Colonic mucosa (tissue), 4 donors: Measurements from ENCODE around the gene EHBP1. TPM values are rescaled to one million over a fixed set of nuclear protein-coding genes. Genes with fewer than 3 reads are reported as not detected.

Experiments used
- DNase-seq: peaks from one replicate; pipeline ENCODE4 v3.0.0-alpha.2; 2020
- H3K27ac ChIP-seq: fragments of 200-600 bp; one replicate; pipeline ENCODE4 v1.8.0; 2021
- H3K27me3 ChIP-seq: fragments of 200-600 bp; one replicate; pipeline ENCODE4 v1.8.0; 2021
- H3K36me3 ChIP-seq: fragments of 200-600 bp; one replicate; pipeline ENCODE4 v1.8.0; 2021
- H3K4me1 ChIP-seq: fragments of 200-600 bp; one replicate; pipeline ENCODE4 v1.8.0; 2021; ENCODE audit warnings: mild to moderate bottlenecking
- H3K4me3 ChIP-seq: fragments of 200-600 bp; one replicate; pipeline ENCODE4 v1.8.0; 2021
- H3K9ac ChIP-seq, 2 donors: one replicate each; pipeline ENCODE4 v1.7.0; 2013; ENCODE audit warnings: control low read depth in 2 of 2, low read depth in 2 of 2, low read length in 2 of 2
- H3K9me3 ChIP-seq: fragments of 200-600 bp; one replicate; pipeline ENCODE4 v1.8.0; 2021
- intact Hi-C: fragments of 100-400 bp; cut with DNase I; formaldehyde crosslinking; loops from one replicate; pipeline ENCODE4 v1.14.1; 2022
- total RNA-seq, 2 donors: library from RNA; stranded (reverse); fragmentation: NEBNext Ultra II Directional in 1 of 2; extraction: Animal tissue kit (Norgen Biotek cat#: 25700) in 1 of 2; gene quantifications; one replicate each; pipeline ENCODE4 v1.2.1, GENCODE V29; 2021
- TF ChIP-seq, protein P1 (sequence below): fragments of 200-600 bp; IDR thresholded peaks from one replicate; pipeline ENCODE4 v1.8.0; 2022; ENCODE audit warnings: antibody characterized with exemption, mild to moderate bottlenecking
- donor health status: healthy.
- donor health status: DM: no; HTN: no; CAD: no.
- donor health status: DM: no; HTN: no; CAD: no.

The EHBP1 gene
- total RNA-seq, 2 donors from 2014 or later = 23.6 to 32.7 TPM

GRCh38 chr2:63047321-63048279, 342.1 kb downstream of the EHBP1 start:
- Histone ChIP-seq H3K9me3 (no peaks in the 10 kb centered on the region), H3K27me3 (peaks cover 56% of the 10 kb centered on the region), H3K27ac (no peak overlapping the region), H3K4me3 (peak overlapping the region; percentile 3), H3K4me1 (peaks cover 28% of the 10 kb centered on the region), H3K9ac (no peak overlapping the region), H3K36me3 (no peaks in the 10 kb centered on the region)
- TF ChIP-seq, protein P1, sequence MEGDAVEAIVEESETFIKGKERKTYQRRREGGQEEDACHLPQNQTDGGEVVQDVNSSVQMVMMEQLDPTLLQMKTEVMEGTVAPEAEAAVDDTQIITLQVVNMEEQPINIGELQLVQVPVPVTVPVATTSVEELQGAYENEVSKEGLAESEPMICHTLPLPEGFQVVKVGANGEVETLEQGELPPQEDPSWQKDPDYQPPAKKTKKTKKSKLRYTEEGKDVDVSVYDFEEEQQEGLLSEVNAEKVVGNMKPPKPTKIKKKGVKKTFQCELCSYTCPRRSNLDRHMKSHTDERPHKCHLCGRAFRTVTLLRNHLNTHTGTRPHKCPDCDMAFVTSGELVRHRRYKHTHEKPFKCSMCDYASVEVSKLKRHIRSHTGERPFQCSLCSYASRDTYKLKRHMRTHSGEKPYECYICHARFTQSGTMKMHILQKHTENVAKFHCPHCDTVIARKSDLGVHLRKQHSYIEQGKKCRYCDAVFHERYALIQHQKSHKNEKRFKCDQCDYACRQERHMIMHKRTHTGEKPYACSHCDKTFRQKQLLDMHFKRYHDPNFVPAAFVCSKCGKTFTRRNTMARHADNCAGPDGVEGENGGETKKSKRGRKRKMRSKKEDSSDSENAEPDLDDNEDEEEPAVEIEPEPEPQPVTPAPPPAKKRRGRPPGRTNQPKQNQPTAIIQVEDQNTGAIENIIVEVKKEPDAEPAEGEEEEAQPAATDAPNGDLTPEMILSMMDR = no peak
- DNase-seq = peak; percentile 19
- intact Hi-C loops = no loop called here

DNA sequence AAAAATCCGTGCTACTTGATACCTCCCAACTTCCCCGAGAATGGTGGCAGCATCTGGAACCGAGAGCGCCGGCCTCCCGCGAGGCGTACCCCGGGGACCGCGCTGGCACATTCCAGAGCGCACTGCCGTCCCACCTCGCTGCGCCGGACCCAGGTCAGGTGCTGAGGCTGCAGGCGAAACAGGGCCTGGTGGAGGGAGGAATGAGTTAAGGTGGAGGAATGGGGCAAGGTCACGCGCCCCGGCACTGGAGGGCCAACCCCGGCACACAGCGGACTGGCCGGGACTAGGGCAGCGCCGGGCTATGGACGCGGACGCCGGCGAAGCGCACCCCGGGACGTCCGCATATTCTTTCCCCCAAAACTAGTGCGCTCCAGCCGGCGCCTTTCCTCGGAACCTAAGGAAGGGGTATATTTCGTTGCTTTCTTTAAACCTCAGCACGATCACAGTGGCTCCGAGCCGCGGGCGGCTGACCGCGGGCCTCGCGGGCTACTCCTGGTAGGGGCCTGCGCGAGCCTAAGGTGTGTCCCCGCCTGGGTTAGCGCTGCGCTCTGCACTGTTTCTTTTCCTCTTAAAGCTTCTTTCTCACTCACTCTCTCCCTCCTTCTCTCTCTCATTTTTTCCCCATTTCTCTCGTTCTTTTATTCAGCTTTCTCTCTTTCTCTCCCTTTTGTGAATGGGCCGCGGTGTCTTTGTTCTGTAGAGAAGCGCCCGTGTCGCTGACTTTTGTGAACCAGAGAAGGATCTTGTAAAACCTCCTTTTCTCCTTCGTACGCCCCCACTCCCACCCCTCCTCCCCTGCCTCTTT, 343.1 kb downstream of the EHBP1 start:
- Histone ChIP-seq H3K9me3 (no peaks in the 10 kb centered on the region), H3K4me1 (peaks cover 28% of the 10 kb centered on the region), H3K4me3 (no peak overlapping the region), H3K27ac (no peak overlapping the region), H3K36me3 (no peaks in the 10 kb centered on the region), H3K27me3 (peaks cover 66% of the 10 kb centered on the region), H3K9ac (no peak overlapping the region)
- TF ChIP-seq, protein P1 = no peak
- peak; percentile 25 for DNase-seq
- intact Hi-C loops = no loop called here

GRCh38 chr2:63049211-63049969, 343.9 kb downstream of the EHBP1 start:
- DNase-seq = no peak
- no peak overlapping the region for H3K9ac ChIP-seq
- peak overlapping the region; percentile 46 for H3K4me3 ChIP-seq
- H3K9me3 ChIP-seq = no peaks in the 10 kb centered on the region
- no peaks in the 10 kb centered on the region for H3K36me3 ChIP-seq
- TF ChIP-seq, protein P1 = no peak
- peaks cover 28% of the 10 kb centered on the region for H3K4me1 ChIP-seq
- peaks cover 72% of the 10 kb centered on the region for H3K27me3 ChIP-seq
- no peak overlapping the region for H3K27ac ChIP-seq
- intact Hi-C loops = no loop called here

DNA sequence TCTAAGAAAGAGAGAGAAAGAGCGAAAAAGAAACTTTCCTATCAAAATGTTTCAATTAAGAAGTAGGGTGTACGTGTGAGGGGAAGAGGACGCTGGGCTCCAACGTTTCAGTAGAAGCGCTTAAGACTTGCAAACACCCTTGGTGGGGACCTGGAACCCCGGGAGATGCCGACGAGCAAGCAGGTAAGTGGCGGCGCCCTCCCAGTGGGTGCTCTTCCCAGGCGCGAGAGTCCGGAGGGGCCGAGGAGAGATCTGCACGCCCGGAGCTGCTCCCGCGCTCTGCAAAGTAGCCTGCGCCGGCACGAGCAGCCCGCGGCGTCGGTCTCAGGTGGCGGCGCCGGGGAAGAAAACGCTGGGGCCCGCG, 344.4 kb downstream of the EHBP1 start:
- peak overlapping the region; percentile 46 for H3K4me3 ChIP-seq
- intact Hi-C loops = no loop called here
- TF ChIP-seq, protein P1 = no peak
- no peak overlapping the region for H3K9ac ChIP-seq
- peaks cover 28% of the 10 kb centered on the region for H3K4me1 ChIP-seq
- no peaks in the 10 kb centered on the region for H3K36me3 ChIP-seq
- H3K9me3 ChIP-seq = no peaks in the 10 kb centered on the region
- H3K27me3 ChIP-seq = peaks cover 78% of the 10 kb centered on the region
- DNase-seq = no peak
- no peak overlapping the region for H3K27ac ChIP-seq
